ENCODE results near the gene C4orf50.

Gene C4orf50

DNA sequence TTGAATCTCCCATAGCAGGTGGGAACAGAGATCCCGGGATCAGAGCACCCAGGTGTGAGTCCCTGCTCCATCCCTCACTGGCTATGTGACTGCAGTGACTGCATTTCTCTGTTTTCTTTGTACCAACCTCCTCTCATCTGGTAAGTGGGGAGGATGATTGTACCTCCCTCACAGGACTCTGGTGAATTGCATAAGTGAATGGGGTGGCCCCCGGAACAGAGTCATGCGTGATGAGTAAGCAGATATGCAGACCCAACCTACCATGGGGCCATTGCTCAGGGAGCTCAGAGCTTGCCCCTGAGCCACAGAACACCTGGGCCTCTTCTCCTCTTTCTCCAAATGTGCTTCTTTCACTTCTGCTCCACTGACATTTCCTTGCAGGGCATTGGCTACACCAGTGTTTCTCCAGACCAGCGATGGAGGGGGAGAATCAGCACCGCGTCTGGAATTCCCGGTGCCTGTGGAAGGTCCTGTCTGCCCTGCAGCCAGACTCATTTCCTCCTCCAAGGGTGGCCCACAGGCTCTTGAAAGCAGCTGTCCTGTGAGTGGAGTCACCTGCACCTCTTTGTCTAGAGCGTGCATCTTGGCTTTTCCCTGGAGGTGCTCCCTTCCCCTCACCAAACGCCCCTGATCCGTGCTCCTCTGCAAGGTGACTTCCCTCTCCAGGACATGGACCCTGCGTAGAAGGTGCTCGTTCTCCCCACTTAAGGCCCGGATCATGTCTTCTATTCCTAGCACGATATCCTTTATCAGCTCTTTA is 30.0 kb downstream of the C4orf50 start:
- Histone ChIP-seq H3K4me3 (ENCODE audit: low read depth in 1 of 2, low read length in 2 of 2) (no peak overlapping the region), H3K9ac (ENCODE audit: low read depth in 1 of 2, low read length in 2 of 2) (no peak overlapping the region), H3K4me1 (ENCODE audit: control insufficient read depth in 1 of 2, insufficient read depth in 2 of 2, low read length in 2 of 2) (no peaks in the 10 kb centered on the region), H3K36me3 (ENCODE audit: control insufficient read depth in 1 of 2, insufficient read depth in 2 of 2, low read length in 2 of 2) (no peaks in the 10 kb centered on the region), H3K27me3 (ENCODE audit: control insufficient read depth in 1 of 2, insufficient read depth in 2 of 2, low read length in 2 of 2) (no peaks in the 10 kb centered on the region), H3K27ac (ENCODE audit: low read depth, low read length) (no peak overlapping the region), H3K9me3 (ENCODE audit: control insufficient read depth in 1 of 2, low read length in 2 of 2) (peaks cover 0 to 6% of the 10 kb centered on the region in 2 donors)

DNA sequence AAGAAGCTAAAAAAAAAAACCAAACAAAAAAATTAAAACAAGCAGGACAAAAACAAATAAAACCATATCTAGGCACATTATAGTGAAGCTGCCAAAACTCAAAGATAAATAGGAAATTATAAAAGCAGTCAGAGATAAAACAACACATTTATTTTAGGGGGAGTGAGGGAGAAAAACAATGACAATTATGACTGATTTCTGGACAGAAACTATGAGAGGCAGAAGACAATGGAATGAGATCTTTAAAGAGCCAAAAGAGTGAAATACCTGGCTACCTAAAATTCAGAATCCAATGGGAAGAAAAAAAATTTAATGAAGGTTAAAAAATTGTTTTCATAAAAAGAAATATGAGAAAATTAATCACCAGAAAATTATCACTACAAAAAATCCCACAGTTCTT is 33.4 kb downstream of the C4orf50 start:
- Histone ChIP-seq H3K9ac (ENCODE audit: low read depth in 1 of 2, low read length in 2 of 2) (no peak overlapping the region), H3K4me3 (ENCODE audit: low read depth in 1 of 2, low read length in 2 of 2) (no peak overlapping the region), H3K27ac (ENCODE audit: low read depth, low read length) (no peak overlapping the region), H3K27me3 (ENCODE audit: control insufficient read depth in 1 of 2, insufficient read depth in 2 of 2, low read length in 2 of 2) (no peaks in the 10 kb centered on the region), H3K36me3 (ENCODE audit: control insufficient read depth in 1 of 2, insufficient read depth in 2 of 2, low read length in 2 of 2) (no peaks in the 10 kb centered on the region), H3K4me1 (ENCODE audit: control insufficient read depth in 1 of 2, insufficient read depth in 2 of 2, low read length in 2 of 2) (no peaks in the 10 kb centered on the region), H3K9me3 (ENCODE audit: control insufficient read depth in 1 of 2, low read length in 2 of 2) (peaks cover 0 to 6% of the 10 kb centered on the region in 2 donors)

DNA sequence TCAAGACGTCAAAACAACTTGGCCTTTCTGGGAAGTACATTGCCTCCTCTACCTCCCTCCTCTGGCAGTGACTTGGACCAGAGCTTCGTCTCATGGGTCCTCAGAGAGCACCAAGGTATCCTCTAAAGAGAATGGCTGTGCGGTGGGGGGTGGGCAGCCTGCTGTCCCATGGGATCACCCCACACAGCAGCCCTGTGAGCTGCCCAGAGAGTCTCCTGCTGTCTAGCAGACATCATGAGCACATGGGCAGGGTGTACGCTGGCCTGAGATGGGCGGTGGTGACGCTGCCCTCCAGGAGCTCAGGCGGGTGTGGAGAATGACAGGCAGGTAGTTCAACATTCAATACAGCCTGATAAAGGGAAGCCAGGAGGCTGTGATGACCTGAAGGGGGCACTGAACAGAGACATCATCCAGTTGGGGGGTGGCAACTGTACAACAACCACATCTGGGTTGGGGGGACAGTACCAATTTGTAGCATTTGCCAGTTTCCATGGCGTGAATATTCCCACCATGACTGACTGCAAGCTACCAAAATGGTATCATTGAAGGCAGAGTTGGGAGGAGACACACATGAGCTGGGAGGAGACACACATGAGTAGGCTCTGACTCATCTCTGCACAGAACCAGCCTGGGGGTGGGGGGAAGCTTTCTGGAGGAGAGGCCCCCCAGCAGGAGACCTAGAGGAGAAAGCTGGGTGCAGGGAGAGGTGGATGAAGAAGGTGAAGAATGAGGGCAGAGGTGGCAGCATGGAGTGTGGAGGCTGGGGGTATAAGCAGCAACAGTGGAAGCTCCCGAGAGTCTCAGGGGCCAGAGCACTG is 35.9 kb downstream of the C4orf50 start:
- H3K27ac ChIP-seq (ENCODE audit: low read depth, low read length), result no peak overlapping the region
- no peaks in the 10 kb centered on the region for H3K36me3 ChIP-seq (ENCODE audit: control insufficient read depth in 1 of 2, insufficient read depth in 2 of 2, low read length in 2 of 2)
- H3K9ac ChIP-seq (ENCODE audit: low read depth in 1 of 2, low read length in 2 of 2), result no peak overlapping the region
- H3K4me1 ChIP-seq (ENCODE audit: control insufficient read depth in 1 of 2, insufficient read depth in 2 of 2, low read length in 2 of 2), result no peaks in the 10 kb centered on the region
- H3K9me3 ChIP-seq (ENCODE audit: control insufficient read depth in 1 of 2, low read length in 2 of 2), result peaks cover 0 to 6% of the 10 kb centered on the region in 2 donors
- H3K4me3 ChIP-seq (ENCODE audit: low read depth in 1 of 2, low read length in 2 of 2), result no peak overlapping the region
- peaks cover 0 to 6% of the 10 kb centered on the region in 2 donors for H3K27me3 ChIP-seq (ENCODE audit: control insufficient read depth in 1 of 2, insufficient read depth in 2 of 2, low read length in 2 of 2)

DNA sequence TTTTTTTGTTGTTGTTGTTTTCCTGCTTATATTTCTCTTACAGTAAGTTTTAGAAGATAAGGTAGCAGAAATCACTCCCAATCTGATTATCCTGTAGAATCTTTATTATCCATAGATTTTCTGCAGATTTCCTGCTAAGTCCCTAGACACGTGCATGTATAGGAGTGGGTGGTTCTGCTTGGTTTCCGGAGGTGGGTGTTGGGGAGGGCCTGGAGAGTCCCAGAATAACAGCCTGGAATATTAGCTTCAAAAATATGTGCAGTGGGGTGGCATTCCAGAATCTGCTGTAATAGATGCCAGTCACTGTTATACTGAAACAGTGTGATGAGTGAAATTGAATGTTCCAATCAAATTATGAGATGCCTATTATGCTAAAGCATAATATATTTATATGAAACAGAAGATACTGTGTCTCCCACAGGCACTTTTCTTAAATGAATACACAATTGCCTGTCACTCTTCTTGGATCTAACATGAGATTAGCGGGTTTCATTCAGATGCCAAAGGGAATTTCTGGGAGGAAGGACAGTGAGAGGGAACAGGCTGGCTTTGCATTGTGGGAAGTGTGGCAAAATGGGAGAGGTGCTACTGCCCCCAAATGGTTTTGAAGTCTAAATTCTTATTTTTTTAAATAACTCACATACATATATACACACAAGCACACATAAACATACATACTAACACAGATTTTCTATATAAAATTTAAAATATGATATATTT is 37.6 kb downstream of the C4orf50 start:
- Histone ChIP-seq H3K9me3 (ENCODE audit: control insufficient read depth in 1 of 2, low read length in 2 of 2) (peaks cover 0 to 6% of the 10 kb centered on the region in 2 donors), H3K4me3 (ENCODE audit: low read depth in 1 of 2, low read length in 2 of 2) (no peak overlapping the region), H3K36me3 (ENCODE audit: control insufficient read depth in 1 of 2, insufficient read depth in 2 of 2, low read length in 2 of 2) (no peaks in the 10 kb centered on the region), H3K4me1 (ENCODE audit: control insufficient read depth in 1 of 2, insufficient read depth in 2 of 2, low read length in 2 of 2) (no peaks in the 10 kb centered on the region), H3K27me3 (ENCODE audit: control insufficient read depth in 1 of 2, insufficient read depth in 2 of 2, low read length in 2 of 2) (peaks cover 0 to 6% of the 10 kb centered on the region in 2 donors), H3K27ac (ENCODE audit: low read depth, low read length) (no peak overlapping the region), H3K9ac (ENCODE audit: low read depth in 1 of 2, low read length in 2 of 2) (no peak overlapping the region)

DNA sequence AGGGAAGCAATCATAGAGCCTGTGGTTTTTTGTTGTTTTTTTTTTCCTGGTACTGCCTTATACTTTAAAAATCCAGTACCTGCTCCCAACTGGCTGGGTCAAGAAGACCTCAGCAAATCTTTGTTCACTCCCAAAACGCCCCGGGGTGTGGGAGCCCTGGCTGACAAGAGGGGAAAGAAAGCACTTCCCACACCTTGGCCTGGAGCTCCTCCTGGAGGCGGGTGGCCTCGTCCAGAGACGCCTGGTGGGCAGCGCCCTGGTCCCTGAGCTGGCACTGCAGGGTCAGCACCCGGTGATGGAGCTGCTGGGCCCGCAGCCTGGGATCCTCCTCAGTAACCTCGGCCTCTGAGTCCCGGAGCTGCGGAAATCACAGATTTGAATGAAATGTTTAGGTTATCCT is 38.2 kb downstream of the C4orf50 start:
- no peak overlapping the region for H3K9ac ChIP-seq (ENCODE audit: low read depth in 1 of 2, low read length in 2 of 2)
- peaks cover 0 to 6% of the 10 kb centered on the region in 2 donors for H3K27me3 ChIP-seq (ENCODE audit: control insufficient read depth in 1 of 2, insufficient read depth in 2 of 2, low read length in 2 of 2)
- H3K36me3 ChIP-seq (ENCODE audit: control insufficient read depth in 1 of 2, insufficient read depth in 2 of 2, low read length in 2 of 2), result no peaks in the 10 kb centered on the region
- no peak overlapping the region for H3K4me3 ChIP-seq (ENCODE audit: low read depth in 1 of 2, low read length in 2 of 2)
- H3K4me1 ChIP-seq (ENCODE audit: control insufficient read depth in 1 of 2, insufficient read depth in 2 of 2, low read length in 2 of 2), result no peaks in the 10 kb centered on the region
- no peak overlapping the region for H3K27ac ChIP-seq (ENCODE audit: low read depth, low read length)
- H3K9me3 ChIP-seq (ENCODE audit: control insufficient read depth in 1 of 2, low read length in 2 of 2), result peaks cover 0 to 6% of the 10 kb centered on the region in 2 donors

DNA sequence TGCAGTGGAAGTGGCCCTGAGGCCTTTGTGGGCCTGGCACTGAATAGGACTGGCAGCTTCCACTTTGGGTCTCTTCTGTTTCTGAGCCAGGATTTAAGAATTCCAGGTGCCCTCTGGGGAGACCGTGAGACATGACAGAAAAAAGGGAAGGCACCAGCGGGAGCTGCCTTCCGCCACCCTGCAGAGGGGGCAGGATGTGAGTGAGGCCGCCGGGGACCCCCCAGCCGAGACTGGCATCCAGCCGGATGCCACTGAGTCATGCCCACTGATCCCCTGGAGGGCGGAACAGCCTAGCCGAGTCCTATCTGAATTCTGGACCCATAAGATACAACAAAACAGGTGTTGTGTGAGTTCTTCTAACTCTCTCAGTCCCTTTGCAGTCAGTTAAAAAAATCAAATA is 41.3 kb downstream of the C4orf50 start:
- Histone ChIP-seq H3K27ac (ENCODE audit: low read depth, low read length) (no peak overlapping the region), H3K4me3 (ENCODE audit: low read depth in 1 of 2, low read length in 2 of 2) (no peak overlapping the region)

DNA sequence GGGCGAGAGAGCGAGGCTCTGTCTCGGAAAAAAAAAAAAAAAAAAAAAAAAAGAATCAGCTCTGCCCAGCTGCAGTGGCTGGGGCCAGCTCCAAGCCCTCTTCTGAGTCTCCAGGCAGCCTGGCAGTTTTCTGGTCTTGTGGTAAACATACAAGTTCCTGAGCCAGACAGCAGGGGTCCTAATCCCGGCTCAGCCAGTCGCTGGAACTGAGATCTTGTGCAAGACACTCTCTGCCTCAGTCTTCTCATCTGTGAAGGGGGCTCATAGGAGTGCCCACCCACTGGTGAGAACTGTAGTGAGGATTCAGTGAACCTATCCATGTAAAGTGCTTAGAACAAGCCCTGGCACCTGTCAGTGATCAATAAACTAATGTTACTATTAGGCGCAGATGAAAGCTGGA is 41.8 kb downstream of the C4orf50 start:
- Histone ChIP-seq H3K4me1 (ENCODE audit: control insufficient read depth in 1 of 2, insufficient read depth in 2 of 2, low read length in 2 of 2) (no peaks in the 10 kb centered on the region), H3K9ac (ENCODE audit: low read depth in 1 of 2, low read length in 2 of 2) (no peak overlapping the region), H3K27ac (ENCODE audit: low read depth, low read length) (no peak overlapping the region)

More for the DNA sequence above, 41.3 kb downstream of the C4orf50 start:
- no peak overlapping the region for H3K9ac ChIP-seq (ENCODE audit: low read depth in 1 of 2, low read length in 2 of 2)
- H3K27me3 ChIP-seq (ENCODE audit: control insufficient read depth in 1 of 2, insufficient read depth in 2 of 2, low read length in 2 of 2), result peaks cover 0 to 6% of the 10 kb centered on the region in 2 donors
- H3K4me1 ChIP-seq (ENCODE audit: control insufficient read depth in 1 of 2, insufficient read depth in 2 of 2, low read length in 2 of 2), result no peaks in the 10 kb centered on the region
- no peaks in the 10 kb centered on the region for H3K36me3 ChIP-seq (ENCODE audit: control insufficient read depth in 1 of 2, insufficient read depth in 2 of 2, low read length in 2 of 2)
- no peaks in the 10 kb centered on the region for H3K9me3 ChIP-seq (ENCODE audit: control insufficient read depth in 1 of 2, low read length in 2 of 2)

DNA sequence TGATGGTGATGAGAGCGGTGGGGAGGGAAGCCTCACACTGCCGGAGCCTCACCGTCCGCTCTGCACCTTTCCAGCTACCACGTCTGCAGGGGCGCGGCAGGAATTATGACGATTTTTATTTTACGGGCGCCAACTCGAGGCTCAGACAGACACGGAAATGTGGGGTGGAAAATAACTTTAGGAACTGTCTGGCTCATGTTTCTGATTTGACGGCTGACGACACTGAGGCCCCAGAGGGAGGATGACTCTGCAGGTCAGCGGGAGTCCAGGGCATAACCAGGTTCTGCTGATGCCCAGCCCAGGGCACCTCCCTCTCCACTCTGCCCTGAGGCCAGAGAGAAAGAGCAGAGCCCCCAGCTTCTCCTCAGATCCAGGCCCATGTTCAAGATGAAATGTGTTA is 43.9 kb downstream of the C4orf50 start:
- no peaks in the 10 kb centered on the region for H3K4me1 ChIP-seq (ENCODE audit: control insufficient read depth in 1 of 2, insufficient read depth in 2 of 2, low read length in 2 of 2)
- H3K27me3 ChIP-seq (ENCODE audit: control insufficient read depth in 1 of 2, insufficient read depth in 2 of 2, low read length in 2 of 2), result peaks cover 0 to 6% of the 10 kb centered on the region in 2 donors
- H3K27ac ChIP-seq (ENCODE audit: low read depth, low read length), result no peak overlapping the region

More for the DNA sequence above, 41.8 kb downstream of the C4orf50 start:
- H3K9me3 ChIP-seq (ENCODE audit: control insufficient read depth in 1 of 2, low read length in 2 of 2), result no peaks in the 10 kb centered on the region
- H3K27me3 ChIP-seq (ENCODE audit: control insufficient read depth in 1 of 2, insufficient read depth in 2 of 2, low read length in 2 of 2), result peaks cover 0 to 6% of the 10 kb centered on the region in 2 donors
- H3K4me3 ChIP-seq (ENCODE audit: low read depth in 1 of 2, low read length in 2 of 2), result no peak overlapping the region
- no peaks in the 10 kb centered on the region for H3K36me3 ChIP-seq (ENCODE audit: control insufficient read depth in 1 of 2, insufficient read depth in 2 of 2, low read length in 2 of 2)

DNA sequence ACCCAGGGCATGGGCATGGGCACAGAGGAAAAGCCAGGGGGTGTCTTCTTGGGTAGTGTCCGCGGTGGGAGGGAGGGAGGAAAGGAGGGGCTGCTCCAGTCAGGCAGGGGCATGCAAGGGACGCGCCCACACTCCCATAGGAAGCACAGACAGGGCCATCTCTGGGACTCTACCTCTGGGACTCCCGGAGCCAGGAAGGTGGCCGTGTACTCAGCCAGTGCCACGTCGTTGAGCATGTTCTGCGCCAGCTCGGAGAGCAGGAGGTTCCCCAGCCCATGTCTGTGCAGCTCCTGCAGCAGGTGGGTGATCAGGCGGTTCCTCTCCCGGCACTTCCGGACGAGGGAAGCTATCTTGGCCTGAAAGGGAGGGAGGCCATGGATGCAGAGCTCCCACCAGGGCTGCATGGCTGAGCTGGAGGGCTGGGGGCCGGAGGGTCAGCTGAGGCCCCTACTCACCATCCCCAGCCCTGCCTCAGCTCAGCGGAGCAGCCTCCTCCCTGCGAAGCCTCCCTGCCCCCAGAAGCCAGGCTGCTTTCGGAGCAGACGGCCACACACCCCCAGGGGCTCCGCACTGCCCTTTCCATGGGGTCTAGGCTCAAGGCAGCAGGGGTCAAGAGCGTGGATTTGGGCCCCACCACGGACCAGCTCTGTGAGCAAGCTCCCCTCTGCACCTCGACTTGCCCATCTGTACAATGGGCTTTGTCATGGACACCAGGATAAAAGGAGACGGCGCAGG is 44.6 kb downstream of the C4orf50 start:
- H3K27ac ChIP-seq (ENCODE audit: low read depth, low read length), result no peak overlapping the region
- no peaks in the 10 kb centered on the region for H3K4me1 ChIP-seq (ENCODE audit: control insufficient read depth in 1 of 2, insufficient read depth in 2 of 2, low read length in 2 of 2)
- no peaks in the 10 kb centered on the region for H3K9me3 ChIP-seq (ENCODE audit: control insufficient read depth in 1 of 2, low read length in 2 of 2)
- H3K27me3 ChIP-seq (ENCODE audit: control insufficient read depth in 1 of 2, insufficient read depth in 2 of 2, low read length in 2 of 2), result peaks cover 0 to 2% of the 10 kb centered on the region in 2 donors
- no peak overlapping the region for H3K9ac ChIP-seq (ENCODE audit: low read depth in 1 of 2, low read length in 2 of 2)
- H3K36me3 ChIP-seq (ENCODE audit: control insufficient read depth in 1 of 2, insufficient read depth in 2 of 2, low read length in 2 of 2), result no peaks in the 10 kb centered on the region
- no peak overlapping the region for H3K4me3 ChIP-seq (ENCODE audit: low read depth in 1 of 2, low read length in 2 of 2)

More for the DNA sequence above, 43.9 kb downstream of the C4orf50 start:
- H3K36me3 ChIP-seq (ENCODE audit: control insufficient read depth in 1 of 2, insufficient read depth in 2 of 2, low read length in 2 of 2), result no peaks in the 10 kb centered on the region
- no peaks in the 10 kb centered on the region for H3K9me3 ChIP-seq (ENCODE audit: control insufficient read depth in 1 of 2, low read length in 2 of 2)
- H3K9ac ChIP-seq (ENCODE audit: low read depth in 1 of 2, low read length in 2 of 2), result no peak overlapping the region
- no peak overlapping the region for H3K4me3 ChIP-seq (ENCODE audit: low read depth in 1 of 2, low read length in 2 of 2)
